Esophagus squamous epithelium (tissue), 4 donors: ENCODE results near the gene PALD1.

Source experiments
- CTCF ChIP-seq, 6 experiments: fragments of 450-650 bp in 4 of 6; fragments of 200-600 bp in 2 of 6; sonication (generic) in 2 of 6; IDR thresholded peaks; one replicate each; pipeline ENCODE4 v1.5.1; 2016 to 2019; ENCODE audit warnings: antibody characterized with exemption in 6 of 6, mild to moderate bottlenecking in 4 of 6, moderate library complexity in 4 of 6
- POLR2A ChIP-seq, 4 donors: fragments of 450-650 bp; IDR thresholded peaks; one replicate each; pipeline ENCODE4 v1.6.1; 2017; ENCODE audit warnings: antibody characterized with exemption in 4 of 4, mild to moderate bottlenecking in 4 of 4, moderate library complexity in 3 of 4

GRCh38 chr10:70477661-70478162 is 855 bp upstream of the PALD1 start:
- TF ChIP-seq CTCF (IDR thresholded peaks at IDR 0.05): no peak
- TF ChIP-seq POLR2A (IDR thresholded peaks at IDR 0.05): no peak
